ENCODE data around the gene SLIT3.
"Not testable (repeated sequence)": the region's sequence is repeated elsewhere in the genome, so short reads cannot be mapped to it uniquely, and the experiment has no call there.

The SLIT3 gene

GRCh38 chr5:169114466-169115065, 186.4 kb downstream of the SLIT3 start:
- DNase-seq, result no peak

- peak in 12 of 56 donors; percentile 5 to 43 (median 16) for DNase-seq
Measured at GRCh38 chr5:169112016-169112415, 188.9 kb downstream of the SLIT3 start.

GRCh38 chr5:169106911-169107706, 193.8 kb downstream of the SLIT3 start:
- no peak for DNase-seq

DNA sequence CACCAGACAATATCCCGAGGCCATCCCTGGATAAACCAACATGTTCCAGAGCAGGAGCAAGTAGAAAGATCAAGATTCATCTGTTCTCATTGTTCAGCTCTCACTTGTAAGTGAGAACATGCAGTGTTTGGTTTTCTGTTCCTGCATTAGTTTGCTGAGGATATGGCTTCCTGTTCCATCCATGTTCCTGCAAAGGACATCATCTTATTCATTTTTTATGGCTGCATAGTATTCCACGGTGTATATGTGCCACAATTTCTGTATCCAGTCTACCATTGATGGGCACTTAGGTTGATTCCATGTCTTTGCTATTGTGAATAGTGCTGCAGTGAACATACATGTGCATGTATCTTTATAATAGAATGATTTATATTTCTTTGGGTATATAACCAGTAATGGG, 195.4 kb downstream of the SLIT3 start:
- not testable (repeated sequence) for DNase-seq

DNA sequence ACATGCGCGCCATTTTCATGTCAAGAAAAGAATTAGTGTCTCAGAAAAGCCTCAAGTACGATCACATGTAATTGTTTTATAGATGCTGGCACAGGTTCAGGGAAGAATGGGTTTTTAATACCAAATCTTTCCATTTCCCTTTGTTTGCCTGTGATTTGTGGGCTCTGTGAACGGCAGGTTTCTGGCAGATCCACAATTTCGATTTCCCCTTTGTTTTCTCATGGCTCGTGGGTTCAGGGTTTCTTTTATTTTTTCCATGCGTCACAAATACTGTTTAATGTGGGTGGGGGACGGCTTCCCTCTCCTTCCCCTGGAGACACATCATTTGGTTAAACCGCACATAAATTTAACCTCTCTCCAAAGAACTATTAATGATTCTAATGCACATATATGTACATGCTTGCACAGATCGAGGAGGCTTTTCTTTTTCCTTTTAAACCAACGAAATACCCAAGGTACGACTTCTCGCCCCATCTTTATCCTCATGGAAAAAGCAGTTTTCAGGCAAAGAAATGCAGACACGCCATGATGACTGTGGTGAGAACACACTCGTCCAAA, 195.9 kb downstream of the SLIT3 start:
- no peak for DNase-seq

DNA sequence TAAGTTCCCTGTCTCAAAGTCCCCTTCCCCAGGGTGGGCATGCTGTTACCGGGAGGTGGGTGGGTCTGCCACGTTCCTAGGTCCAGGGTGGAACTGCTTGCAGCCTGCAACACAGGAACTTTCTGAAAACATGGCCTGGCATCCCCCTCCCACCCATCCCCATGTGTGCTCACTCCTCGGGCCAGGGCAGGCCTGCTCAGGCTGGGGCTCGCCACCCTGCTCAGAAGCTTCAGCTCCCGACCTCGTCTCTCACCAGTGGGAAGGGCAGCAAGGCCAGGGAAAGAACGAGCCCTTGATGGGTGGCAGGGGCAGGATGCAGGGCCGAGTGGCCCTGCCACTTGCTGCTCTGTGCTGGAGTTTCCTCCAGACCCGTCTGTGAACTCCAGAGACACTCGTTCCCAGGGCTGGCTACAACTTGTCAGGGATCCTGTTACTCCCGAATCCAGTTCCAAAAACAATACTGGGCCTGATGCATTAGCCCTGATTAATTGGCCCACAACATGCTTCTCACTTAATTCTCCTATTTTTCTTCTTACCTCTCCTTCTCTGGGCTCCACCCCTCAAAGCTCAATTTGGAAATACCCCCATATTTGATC, 197.3 kb downstream of the SLIT3 start:
- no peak for DNase-seq

DNA sequence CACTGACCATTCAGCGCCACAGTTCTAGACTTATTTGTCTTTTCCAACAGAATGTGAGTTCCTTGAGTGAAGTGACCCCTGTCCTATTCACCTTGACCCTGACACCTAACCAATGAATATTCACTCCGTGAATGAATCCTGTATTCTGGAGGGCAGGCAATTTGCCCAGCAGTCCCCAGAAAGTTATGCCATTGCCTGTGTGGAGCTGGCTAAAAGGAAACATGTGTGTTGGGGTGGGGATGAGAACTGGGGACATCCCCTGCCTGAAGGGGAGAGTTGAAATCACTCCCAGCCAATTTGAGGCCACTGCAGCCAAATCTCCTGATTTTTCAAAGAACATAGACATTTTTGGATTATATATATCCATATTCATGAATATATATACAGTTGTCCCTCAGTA, 199.0 kb downstream of the SLIT3 start:
- no peak for DNase-seq

DNA sequence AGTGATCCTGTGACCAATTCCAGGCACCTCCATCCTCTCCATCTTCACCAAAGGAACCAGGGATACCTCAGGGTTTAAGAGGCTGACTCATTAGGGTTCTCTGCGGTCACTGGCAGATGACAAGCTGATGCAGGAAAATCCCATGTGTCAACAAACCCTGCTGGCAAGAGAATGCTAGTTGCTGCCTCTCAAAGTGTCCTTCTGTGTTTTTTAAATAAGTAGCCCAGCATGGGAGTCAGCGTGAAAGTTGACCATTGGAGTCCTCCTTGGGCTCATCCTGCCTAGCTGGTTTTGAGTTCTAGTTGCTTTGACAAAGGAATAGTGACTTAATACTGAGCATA, 200.2 kb downstream of the SLIT3 start:
- DNase-seq, result no peak

- DNase-seq, result no peak
Measured at GRCh38 chr5:169099801-169100734, 200.9 kb downstream of the SLIT3 start.

GRCh38 chr5:169098331-169099121, 202.4 kb downstream of the SLIT3 start:
- DNase-seq, result no peak

- DNase-seq, result no peak
Measured at GRCh38 chr5:169097374-169098326, 203.3 kb downstream of the SLIT3 start.

DNA sequence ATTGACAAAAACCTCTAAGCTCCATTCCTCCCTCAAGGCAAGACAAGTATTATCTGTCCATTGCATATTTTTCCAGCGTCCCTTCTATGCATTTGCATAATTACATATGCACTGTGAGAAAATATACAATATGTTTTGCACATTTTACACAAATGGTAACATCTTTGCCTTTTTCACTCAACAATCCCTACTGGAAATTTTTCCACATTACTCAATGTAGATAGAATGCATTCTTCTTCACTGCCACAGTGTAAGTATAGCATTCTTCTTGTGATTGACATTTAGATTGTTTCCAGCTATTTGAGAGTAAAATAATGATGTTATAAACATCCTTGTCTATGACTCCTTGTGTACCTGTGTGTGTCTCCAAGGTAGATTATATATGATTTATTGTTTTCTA, 205.0 kb downstream of the SLIT3 start:
- DNase-seq, result no peak

DNA sequence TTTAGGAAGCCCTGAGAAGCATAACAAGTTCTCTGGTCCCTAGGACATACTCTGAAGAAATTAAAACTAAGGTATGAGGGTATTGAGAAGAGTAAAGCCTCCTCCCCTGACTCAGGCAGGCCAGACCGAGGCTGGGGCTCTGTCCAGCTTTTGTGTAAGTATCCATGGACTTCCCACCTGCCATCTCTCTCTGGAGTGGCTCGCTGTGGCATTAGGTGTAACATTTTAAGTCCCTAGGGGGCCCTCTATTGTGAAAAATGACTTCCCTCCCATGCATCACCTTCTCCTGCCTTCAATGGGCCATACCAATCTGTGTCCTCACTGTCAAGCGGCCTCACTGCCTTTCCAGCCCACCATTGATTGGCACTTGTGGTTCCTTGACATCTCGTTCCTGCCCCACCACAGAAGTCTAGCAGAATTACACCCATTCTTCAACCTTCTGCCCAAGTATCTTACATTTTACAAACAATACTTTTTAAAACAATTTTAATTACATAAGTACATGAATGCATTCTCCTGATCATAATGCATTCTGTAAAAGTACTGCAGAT, 205.5 kb downstream of the SLIT3 start:
- DNase-seq, result no peak

DNA sequence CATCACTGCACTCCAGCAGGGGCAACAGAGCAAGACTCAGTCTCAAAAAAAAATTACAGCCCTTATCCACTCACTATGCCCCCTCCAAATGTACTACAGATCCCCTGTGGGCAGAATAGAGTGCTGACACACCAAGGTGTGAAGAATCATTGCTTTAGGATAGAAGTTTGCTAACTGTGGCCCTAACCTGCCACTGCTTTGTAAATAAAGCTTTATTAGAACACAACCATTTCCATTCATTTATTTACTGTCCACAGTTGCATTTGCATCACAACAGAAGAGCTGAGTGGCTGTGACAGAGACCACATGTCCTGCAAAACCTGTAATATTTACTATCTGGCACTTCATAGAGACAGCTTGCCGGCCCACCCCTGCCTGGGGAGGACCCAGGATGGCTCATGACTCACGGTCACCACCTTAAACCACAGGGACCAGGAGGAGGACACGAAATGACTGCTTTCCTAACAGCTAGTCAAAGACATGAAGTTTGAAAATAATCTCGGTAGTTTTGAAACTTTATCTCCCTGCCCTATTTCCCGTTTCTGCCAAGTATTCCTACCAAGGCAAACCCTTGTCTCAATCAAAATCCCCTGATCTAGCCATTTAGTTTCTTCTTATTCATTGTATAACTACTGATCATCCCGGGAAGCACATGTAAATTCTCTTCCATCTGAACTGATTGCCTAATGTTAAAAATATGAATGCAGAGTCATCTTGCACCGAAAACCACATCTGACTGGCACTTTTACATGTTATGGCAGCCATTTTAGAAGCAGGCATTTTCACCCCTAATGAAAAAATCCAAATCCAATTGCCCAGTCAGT, 206.1 kb downstream of the SLIT3 start:
- DNase-seq, result no peak

- no peak for DNase-seq
Measured at GRCh38 chr5:169091396-169091980, 209.5 kb downstream of the SLIT3 start.

DNA sequence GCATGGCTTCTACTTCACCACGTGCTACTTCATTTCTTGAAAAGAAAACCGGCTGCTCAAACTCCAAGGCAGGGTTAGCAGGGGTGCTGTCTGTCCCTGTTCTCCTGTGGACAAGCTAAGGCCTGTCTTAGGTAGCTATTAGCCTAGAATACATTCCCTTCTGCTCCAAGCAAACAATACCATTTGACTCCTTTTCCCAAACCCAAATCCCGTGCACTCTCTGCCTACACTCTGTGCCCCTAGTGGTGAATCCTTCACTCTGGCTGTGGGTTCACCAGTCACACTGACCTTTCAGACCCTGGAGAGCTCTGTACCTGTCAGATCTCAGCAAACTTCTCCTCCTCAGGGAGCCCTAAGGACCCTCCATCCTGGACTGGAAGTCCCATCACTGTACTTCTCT, 211.6 kb downstream of the SLIT3 start:
- no peak for DNase-seq

- no peak for DNase-seq
Measured at GRCh38 chr5:169088028-169088725, 212.8 kb downstream of the SLIT3 start.

Data from amygdala (tissue), 56 donors.